SW480 (cell line): ENCODE data around the gene ADIPOR2.

ENCODE experiments used
- DNase-seq: peaks from one replicate; pipeline ENCODE4 v3.0.0-alpha.2; 2016; ENCODE audit warnings: low spot score

Gene ADIPOR2, protein sequence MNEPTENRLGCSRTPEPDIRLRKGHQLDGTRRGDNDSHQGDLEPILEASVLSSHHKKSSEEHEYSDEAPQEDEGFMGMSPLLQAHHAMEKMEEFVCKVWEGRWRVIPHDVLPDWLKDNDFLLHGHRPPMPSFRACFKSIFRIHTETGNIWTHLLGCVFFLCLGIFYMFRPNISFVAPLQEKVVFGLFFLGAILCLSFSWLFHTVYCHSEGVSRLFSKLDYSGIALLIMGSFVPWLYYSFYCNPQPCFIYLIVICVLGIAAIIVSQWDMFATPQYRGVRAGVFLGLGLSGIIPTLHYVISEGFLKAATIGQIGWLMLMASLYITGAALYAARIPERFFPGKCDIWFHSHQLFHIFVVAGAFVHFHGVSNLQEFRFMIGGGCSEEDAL

DNA sequence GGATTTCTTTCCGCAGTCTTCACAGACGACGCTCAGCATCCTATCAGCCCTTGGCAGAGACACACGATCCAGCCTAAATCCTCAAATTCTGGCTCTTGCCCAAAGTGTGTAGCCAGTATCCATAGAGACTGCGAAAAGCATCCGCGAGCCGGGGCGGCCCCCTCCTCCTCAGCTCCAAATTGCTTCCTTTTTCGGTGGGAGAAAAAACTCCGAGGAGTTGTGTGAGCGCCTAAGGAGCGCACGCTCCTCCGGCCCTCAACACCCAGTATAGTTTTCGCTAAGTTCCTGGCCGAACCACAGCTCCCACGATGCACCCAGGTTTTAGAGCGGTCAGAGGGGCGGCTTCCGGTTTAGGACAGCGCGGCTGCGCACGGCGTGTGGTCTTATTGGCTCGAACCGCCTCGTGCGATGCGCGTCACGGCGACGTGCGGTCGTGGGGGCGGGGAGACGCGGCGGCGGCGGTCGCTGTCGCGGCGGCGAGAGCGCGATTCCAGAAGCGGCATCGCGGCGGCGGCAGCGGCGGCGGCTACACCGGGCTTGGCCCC is at the start of gene ADIPOR2:
Gene ADIPOR2 (plus strand): TSS at position 493 of the 545 bp plus-strand sequence. CDS start 63,274 bp downstream, outside the sequence.
- DNase-seq: peak; percentile 99

GRCh38 chr12:1642513-1642912 is 48.4 kb upstream of the ADIPOR2 start:
- DNase-seq: no peak

DNA sequence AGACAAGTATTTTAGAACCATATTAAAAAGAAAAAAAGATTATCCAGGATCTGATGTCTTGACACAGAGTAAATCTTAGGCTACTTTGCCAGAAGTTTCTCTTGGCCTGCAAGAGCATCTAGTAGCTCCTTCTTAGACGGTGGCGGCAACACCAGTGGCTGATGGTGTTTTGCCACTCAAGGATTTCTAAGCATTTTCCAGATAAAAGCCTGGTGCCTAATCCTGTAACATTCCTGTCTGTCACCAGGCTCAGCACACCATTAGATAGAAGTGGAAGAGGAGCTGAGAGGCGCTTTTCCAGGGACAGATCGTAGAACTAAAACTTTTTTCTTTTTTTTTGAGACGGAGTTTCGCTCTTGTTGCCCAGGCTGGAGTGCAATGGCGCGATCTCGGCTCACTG is 47.8 kb upstream of the ADIPOR2 start:
- no peak for DNase-seq

- DNase-seq: no peak
These were observed 46.9 kb upstream of the ADIPOR2 start for GRCh38 chr12:1643905-1644533.

- DNase-seq: no peak
These were observed 46.1 kb upstream of the ADIPOR2 start for GRCh38 chr12:1644534-1645438.

GRCh38 chr12:1645819-1646218 is 45.1 kb upstream of the ADIPOR2 start:
- no peak for DNase-seq

GRCh38 chr12:1646569-1647284 is 44.1 kb upstream of the ADIPOR2 start:
- no peak for DNase-seq

DNA sequence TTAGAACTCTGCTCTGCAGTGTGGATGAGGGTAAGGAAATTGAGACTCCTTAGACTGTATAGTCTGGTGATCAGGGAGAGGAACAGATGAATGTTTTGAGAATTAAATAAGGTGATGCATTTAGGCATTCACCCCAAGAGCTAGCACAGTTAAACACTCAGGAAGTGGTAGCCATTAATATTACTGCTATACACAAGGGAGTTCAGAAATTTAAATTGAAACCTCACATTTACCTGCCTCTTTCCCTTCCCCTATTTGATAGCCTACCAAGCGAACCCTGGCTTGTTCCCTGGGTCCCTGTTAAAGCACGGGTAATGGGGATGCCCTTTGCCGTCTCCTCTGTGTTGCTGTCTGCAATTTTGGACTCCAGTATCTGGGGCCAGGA is 43.6 kb upstream of the ADIPOR2 start:
- DNase-seq: no peak

- DNase-seq: no peak
These were observed 40.5 kb upstream of the ADIPOR2 start for GRCh38 chr12:1650260-1650977.

DNA sequence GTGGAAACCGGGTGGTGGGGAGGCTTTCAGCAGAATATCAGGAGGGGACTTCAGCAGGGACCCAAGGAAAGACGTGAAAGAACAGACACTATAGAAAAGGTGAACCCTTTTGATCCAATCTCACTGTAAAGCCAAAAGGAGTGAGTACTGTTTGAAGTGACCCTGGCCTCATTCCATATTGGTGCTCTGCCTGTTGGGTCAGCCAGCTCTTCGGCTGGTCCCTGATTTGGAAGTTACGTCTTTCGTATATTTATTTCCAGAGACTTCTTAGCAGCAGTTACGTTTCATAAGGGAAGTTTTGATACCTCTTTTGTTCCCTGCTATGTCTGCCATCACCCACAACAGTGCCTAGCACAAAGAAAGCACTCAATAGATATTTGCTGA is 39.9 kb upstream of the ADIPOR2 start:
- DNase-seq: no peak

DNA sequence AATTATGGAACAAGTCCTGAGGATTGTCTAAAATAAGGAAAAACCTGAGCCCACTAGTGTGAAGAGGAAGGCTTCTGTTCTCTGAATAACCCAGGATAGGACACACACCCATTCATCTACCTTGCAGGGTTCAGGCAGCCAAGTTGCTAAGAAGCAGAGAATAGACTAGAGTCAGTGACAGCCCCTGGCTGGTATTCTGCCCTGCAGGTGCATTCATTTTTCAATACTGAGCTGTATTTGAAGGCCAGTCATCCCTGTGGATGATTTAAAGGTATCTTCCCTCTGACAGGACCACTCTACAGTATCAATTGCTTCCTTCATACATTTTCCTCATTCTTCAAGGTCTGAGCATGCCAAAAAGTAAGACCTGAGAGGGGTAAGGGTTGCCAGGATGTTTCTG is 38.9 kb upstream of the ADIPOR2 start:
- DNase-seq: no peak

DNA sequence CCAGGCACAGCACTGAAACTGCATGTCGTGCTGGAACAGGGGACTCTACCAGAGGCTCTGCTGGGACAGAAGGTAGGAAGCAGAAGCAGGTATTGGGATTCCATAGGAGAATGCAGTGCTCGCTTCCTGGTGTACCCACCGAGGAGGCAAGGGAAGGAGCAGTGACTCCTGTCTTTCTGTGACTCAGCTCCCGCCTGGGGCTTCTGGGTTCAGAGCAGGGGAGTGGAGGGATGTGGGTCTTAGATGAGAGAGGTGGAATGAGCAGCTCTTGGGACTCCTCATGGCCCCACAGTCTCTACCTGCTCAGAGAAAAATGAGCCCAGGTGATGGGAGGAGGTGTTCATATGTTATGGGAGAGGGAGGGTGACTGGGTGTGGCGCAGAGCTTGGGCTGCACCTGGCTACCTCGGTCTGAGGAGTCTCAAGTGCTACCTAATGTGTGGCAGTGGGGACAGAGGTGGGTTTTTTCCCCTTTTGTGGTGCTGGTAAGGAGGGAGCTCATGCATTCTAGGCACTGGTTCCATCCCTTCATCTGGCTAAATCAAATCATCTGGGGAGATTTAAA is 35.6 kb upstream of the ADIPOR2 start:
- DNase-seq: no peak

DNA sequence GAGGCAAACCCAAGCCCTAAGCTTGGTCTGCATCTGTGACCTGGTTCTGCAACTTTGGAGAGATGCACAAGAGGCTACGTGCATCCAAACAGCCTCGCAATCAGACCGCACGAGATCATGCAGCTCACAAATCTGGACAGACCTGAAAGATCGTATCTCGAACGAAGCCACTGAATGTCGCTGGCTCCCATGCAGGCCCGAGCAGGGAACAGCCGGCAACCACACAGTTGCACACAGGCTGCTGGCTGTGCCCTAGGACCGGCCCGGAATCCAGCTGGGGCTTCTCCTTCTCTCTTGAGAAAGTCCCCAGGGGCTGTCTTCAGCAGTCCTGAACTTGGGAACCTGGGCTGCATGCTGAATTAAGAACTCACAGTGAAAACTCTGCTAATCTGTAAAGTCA is 34.0 kb upstream of the ADIPOR2 start:
- no peak for DNase-seq

DNA sequence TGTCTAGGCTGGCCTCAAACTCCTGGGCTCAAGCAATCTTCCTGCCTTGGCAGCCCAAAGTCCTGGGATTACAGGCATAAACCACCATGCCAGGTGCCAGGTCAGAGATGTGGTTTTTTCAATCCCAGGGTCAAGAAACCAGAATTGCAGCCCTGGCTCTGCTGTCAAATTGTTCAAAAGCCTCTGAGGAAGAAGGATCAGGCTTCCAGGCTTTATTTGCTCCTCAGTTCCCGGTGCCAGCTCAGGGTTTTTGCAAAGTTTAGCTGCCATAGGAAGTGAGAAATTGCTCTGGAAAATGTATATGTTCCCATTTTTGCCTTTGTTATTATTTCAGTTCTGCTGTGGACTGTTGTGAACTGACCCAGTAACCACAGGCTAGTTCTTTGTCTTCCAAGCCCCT is 33.2 kb upstream of the ADIPOR2 start:
- DNase-seq: no peak

DNA sequence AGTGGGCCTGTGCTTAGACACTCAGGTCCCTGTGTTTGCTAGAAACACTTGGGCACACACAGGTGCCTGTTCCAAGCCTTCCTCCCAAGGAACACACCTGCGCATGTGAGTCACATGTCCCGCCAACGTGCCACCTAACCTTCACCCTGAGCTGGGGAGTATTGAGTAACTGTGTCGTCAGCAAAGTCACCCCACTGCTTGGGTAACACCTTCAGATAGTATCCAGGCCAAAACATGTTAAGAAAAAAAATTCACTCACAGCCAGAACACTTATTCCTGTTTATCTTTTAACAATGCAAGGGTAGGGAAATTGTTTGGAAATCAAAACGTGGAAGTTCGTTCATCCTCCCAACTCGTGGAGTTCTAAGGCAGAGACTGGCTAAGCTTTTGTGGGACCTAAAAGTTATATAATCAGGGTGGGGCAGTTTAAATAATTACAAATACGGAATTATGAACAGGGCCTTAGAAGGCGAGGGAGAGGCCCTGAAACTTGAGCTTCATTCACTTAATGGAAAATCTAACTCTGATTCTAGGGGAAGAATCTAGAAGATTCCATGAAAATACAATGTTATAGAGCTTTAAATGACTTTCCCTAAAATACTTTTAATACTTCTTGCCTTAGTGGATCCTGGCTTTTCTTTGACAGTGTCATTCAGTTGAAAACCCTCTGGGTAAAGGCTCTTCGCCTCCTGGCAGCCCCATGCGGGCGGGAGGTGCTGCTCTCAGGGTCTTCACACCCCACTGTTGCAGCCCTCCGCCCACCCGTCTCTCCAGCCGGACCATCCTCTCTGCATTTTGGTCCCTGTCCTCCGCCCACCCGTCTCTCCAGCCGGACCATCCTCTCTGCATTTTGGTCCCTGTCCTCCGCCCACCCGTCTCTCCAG is 30.3 kb upstream of the ADIPOR2 start:
- DNase-seq: peak; percentile 87

DNA sequence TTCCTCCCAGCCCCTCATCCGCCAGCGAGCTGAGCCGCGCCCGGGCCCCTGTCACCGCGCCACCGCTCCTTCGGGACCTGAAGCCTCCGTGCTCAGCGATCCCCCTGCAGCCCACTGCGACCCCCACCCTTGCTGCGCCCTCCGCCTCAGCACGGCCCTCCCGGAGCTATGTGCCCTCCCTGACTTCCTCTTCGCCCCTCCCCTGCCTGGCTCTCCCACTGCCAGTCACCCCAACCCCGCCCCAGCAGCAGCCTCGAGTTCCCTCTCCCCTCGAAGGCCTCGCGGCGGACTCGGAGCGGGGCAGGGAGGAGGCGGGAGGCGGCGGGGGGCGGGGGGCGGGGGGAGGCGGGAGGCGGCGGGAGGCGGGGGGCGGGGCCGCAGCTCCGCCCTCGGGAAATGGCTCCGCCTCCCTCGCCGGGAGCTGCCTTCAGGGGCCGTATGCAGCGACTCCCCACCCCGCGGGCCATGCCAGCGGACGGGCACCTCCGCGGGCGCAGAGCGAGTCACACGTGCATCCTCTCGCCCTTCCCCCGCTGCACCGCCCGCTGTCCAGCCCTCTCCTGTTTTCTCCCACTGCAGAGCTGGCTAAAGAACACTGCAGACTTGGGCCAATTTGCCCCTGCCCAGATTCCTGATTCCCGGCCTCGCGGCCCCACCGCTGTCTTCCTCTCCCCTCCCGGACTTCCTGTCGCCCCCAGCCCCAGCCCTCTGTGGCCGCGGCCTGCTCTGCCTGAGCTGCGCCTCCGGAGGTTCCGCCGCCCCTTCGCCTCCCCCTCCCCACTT is 29.1 kb upstream of the ADIPOR2 start:
- DNase-seq: peak; percentile 98

DNA sequence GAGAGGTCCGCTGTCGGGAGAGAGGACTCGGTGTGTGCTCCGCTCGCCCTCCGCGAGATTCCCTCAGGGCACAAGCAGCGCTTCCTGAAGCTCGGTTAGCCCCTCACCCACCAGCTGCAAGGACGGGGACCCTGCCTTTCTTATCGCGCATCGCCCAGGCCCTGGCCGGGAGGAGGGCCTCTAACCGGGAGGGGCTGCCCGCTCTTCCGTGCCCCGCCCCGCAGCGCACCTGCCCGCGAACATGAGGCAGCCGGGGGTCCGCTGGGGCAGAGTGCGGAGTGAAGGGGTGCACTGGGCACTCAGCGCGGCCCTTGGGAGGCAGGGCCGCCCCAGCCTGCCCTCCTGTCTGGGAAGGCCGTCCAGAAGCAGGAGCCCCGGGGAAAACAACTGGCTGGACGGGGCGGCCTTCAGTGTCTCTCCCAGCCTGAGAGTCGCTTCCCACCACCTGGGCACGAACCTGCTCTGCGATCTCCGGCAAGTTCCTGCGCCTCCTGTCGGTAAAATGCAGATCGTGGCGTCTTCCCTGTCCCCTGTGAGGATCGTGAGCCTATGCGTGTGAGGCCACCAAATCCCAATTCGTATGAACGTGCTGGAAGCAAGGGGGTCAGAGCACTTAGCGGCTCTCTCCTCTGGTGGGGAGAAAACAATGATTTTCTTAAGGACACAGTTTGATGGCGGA is 28.0 kb upstream of the ADIPOR2 start:
- DNase-seq: peak; percentile 33

GRCh38 chr12:1663440-1664132 is 27.3 kb upstream of the ADIPOR2 start:
- DNase-seq: no peak
